HUES64 (cell line): ENCODE results near the gene CAPS.

Experiments used
- H3K27ac ChIP-seq: 2 replicates; pipeline ENCODE4 v1.7.0; 2013; ENCODE audit warnings: low read depth, low read length, inconsistent platforms
- H3K27me3 ChIP-seq: 2 replicates; pipeline ENCODE4 v1.6.1; 2013; ENCODE audit warnings: mild to moderate bottlenecking, low read length; ENCODE audit not compliant: insufficient read depth
- H3K36me3 ChIP-seq: 2 replicates; pipeline ENCODE4 v1.6.1; 2013; ENCODE audit warnings: mild to moderate bottlenecking, low read length; ENCODE audit not compliant: insufficient read depth
- H3K4me1 ChIP-seq: 2 replicates; pipeline ENCODE4 v1.6.1; 2013; ENCODE audit warnings: mild to moderate bottlenecking, low read length, moderate library complexity; ENCODE audit not compliant: insufficient read depth
- H3K4me3 ChIP-seq: 2 replicates; pipeline ENCODE4 v1.5.1; 2013; ENCODE audit warnings: mild to moderate bottlenecking, low read length, moderate library complexity
- H3K9ac ChIP-seq: 2 replicates; pipeline ENCODE4 v1.6.1; 2013; ENCODE audit warnings: mild to moderate bottlenecking, low read depth, low read length
- H3K9me3 ChIP-seq: 2 replicates; pipeline ENCODE4 v1.6.1; 2013; ENCODE audit warnings: low read depth, low read length; ENCODE audit not compliant: insufficient read depth
- WGBS: fragments of 150-250, 120-280 bp; methylation state at CpG from one replicate; pipeline ENCODE4 v1.1.7; 2013; ENCODE audit warnings: missing lambda C conversion rate; 5-methylcytosine and 5-hydroxymethylcytosine counted together

The CAPS gene

DNA sequence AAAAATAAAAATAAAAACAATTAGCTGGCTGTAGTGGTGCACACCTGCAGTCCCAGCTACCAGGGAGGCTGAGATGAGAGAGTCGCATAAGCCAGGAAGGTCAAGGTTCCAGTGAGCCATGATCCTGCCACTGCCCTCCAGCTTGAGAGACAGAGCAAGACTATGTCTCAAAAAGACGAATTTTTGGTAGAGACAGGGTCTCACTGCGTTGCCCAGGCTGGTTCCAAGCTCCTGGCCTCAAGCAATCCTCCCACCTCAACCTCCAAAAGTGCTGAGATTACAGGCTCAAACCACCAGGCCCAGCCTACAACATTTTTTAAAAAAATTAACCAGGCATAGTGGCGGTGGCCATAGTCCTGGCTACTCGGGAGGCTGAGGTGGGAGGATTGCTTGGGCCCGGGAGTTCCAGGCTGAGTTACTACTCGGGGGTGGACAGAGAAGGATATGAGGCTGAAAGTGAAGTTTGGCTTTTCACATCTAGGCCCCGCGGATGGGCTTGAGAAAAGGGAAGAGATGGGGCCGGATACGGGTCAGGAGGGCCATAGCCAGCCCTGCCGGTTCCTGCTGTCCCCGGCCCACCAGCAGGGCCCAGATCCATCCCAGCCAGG is 20.7 kb upstream of the CAPS start:
- H3K4me1 ChIP-seq, result no peaks in the 10 kb centered on the region
- no peak overlapping the region for H3K9ac ChIP-seq
- H3K9me3 ChIP-seq, result no peaks in the 10 kb centered on the region
- no peak overlapping the region for H3K27ac ChIP-seq
- no peak overlapping the region for H3K4me3 ChIP-seq
- WGBS, result 79% methylated on average over 13 of the region's 13 CpGs
- H3K27me3 ChIP-seq, result no peaks in the 10 kb centered on the region
- H3K36me3 ChIP-seq, result peaks cover 22% of the 10 kb centered on the region

DNA sequence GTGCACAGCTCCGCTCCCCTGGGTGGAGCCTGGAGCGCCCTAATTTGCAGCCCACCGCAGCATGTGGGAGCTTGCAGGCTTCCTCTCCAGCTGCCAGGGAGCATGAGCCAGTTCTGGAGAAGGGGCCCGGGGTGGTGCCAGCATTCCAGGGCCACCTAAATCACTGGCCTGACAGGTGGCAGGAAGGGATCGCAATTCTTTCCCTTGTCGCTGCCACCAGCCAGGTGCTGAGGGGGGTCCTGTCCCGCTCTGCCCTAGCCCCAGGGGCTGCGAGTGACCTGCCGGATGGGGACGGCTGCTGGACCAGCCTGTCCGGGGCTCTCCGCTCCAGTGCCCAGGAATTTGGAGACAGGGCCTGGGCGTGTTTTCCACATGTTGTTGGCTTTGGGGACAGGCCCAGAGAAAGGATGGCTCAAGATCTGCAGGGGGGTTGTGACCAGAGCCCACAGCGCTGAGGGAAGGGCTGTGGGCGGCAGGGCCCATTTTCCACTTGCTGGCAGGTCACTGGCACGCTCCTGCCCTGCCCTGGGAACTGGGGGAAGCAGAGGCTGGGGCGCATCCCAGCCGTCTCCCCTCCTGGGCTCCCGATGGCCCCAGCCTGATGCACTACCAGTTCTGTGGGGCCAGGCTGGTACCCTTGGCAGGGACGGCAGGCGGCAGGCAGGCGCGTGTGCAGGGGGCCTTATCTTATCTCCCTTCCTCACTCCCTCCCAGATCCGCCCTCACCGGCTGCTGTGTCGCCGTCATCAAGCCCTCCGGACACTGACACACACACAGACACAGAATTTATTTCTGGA is 19.9 kb upstream of the CAPS start:
- H3K4me1 ChIP-seq, result no peaks in the 10 kb centered on the region
- 88% methylated on average over 28 of the region's 28 CpGs for WGBS

DNA sequence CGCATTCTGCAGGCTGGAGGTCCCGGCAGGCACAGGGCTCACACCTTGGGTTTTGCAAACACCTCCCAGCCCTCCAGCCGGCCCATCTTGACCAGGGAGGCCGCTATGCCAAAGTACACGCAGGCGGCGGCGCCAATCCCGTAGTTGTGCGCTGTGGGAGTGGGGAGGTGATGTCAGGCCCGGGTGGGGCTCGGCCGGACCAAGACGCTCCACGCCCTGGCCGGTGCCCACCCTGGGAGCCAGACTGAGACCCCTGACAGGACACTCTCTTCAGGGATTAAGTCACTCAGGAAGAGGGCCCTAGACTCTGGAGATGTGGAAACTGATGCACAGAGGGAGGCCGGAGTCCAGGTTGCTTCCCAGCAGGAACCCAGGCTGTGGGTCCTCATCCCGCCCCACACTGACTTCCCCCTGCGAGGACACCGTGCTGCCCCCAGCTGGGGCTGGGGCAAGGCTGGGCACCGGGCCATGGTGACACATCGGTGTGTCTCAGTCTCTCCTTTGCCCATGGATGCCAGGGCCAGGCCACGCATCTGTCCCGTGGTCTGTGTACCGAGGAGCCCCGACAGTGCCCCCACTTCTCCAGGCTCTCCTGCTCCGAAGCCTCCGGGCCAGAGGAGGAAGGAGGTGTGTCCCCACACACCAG is 19.2 kb upstream of the CAPS start:
- no peak overlapping the region for H3K9ac ChIP-seq
- H3K27me3 ChIP-seq, result no peaks in the 10 kb centered on the region
- no peak overlapping the region for H3K27ac ChIP-seq
- no peaks in the 10 kb centered on the region for H3K4me1 ChIP-seq
- H3K36me3 ChIP-seq, result peaks cover 22% of the 10 kb centered on the region
- WGBS, result 96% methylated on average over 28 of the region's 28 CpGs
- H3K4me3 ChIP-seq, result no peak overlapping the region
- H3K9me3 ChIP-seq, result no peaks in the 10 kb centered on the region

More for the DNA sequence above, 19.9 kb upstream of the CAPS start:
- Histone ChIP-seq H3K9ac (no peak overlapping the region), H3K27ac (no peak overlapping the region), H3K9me3 (no peaks in the 10 kb centered on the region), H3K4me3 (no peak overlapping the region), H3K27me3 (no peaks in the 10 kb centered on the region), H3K36me3 (peaks cover 22% of the 10 kb centered on the region)

DNA sequence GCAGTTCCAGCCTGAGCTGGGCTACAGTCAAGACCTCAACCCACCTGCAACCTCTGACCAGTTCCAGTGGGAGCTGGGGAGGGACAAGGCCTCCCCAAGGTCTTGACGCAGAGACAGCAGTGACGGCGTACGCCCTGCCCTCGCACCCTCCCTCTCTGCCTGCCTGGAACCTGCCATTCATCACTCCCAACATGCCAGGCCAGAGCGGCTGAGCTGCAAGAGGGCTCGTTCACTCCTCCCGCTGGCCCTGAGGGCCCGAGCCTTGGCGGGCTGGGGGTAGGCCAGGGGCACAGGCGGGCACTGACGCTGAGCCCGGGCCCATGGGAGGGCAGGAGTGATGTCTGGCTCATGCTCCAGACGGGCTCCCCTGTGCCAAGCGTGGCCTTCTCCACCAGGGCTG is 18.6 kb upstream of the CAPS start:
- H3K9me3 ChIP-seq, result no peaks in the 10 kb centered on the region
- H3K9ac ChIP-seq, result no peak overlapping the region
- 86% methylated on average over 15 of the region's 15 CpGs for WGBS
- H3K27ac ChIP-seq, result no peak overlapping the region
- H3K4me3 ChIP-seq, result no peak overlapping the region
- no peaks in the 10 kb centered on the region for H3K27me3 ChIP-seq
- no peaks in the 10 kb centered on the region for H3K4me1 ChIP-seq
- peaks cover 28% of the 10 kb centered on the region for H3K36me3 ChIP-seq

DNA sequence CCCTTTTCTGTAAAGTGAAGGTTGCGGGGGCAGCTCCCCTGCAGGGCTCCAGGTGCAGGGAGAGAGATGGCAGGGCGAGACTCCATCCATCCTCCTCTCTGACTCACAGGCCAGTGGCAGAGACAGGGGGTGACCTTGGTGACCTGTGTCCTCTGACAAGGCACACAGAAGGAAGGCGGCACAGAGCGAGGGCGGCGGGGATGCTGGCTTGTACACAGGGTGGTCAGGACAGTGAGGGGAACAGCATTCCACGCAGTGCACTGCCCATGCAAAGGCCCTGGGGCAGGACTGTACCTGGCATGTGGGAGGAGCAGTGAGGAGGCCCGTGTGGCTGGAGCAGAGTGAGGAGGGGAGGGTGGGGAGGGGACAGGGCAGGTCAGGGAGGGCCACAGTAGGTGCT is 18.2 kb upstream of the CAPS start:
- 90% methylated on average over 8 of the region's 8 CpGs for WGBS
- Histone ChIP-seq H3K9me3 (no peaks in the 10 kb centered on the region), H3K36me3 (peaks cover 31% of the 10 kb centered on the region), H3K9ac (no peak overlapping the region), H3K4me1 (no peaks in the 10 kb centered on the region), H3K27ac (no peak overlapping the region), H3K4me3 (no peak overlapping the region), H3K27me3 (no peaks in the 10 kb centered on the region)

DNA sequence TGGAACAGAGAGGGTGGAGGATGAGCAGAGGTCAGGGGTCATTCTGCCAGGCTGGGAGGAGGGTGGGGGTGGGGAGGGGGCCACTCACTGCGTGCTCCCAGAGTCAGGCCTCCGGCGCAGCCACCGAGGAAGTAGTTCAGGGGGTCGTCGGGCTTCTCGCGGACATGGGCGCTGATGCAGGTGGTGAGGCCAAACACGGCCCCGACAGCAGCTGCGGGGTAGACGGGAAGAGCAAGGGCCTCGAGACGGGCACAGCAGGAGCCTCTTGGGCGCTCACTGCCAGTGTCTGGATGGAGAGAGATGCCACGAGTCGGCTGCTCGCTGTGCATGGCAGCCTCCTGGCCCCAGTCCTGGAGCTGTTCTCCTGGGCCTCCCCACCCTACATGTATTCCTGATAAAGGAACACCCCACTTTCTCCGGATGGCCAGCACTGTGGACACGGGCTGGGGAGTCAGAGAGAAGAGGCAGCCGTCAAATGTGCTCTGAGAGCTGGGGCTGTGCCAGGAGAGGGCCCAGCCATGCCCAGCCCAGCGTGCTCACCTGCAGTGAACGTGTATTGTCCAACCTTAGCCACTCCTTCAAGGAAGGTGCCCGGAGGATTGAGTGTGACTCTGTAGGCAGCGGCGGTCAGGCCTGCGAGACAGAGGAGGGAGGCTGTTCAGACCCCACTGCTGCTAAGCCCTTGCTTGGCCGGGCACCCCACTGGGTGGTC is 17.5 kb upstream of the CAPS start:
- Histone ChIP-seq H3K27ac (no peak overlapping the region), H3K36me3 (peaks cover 36% of the 10 kb centered on the region), H3K9ac (no peak overlapping the region)

DNA sequence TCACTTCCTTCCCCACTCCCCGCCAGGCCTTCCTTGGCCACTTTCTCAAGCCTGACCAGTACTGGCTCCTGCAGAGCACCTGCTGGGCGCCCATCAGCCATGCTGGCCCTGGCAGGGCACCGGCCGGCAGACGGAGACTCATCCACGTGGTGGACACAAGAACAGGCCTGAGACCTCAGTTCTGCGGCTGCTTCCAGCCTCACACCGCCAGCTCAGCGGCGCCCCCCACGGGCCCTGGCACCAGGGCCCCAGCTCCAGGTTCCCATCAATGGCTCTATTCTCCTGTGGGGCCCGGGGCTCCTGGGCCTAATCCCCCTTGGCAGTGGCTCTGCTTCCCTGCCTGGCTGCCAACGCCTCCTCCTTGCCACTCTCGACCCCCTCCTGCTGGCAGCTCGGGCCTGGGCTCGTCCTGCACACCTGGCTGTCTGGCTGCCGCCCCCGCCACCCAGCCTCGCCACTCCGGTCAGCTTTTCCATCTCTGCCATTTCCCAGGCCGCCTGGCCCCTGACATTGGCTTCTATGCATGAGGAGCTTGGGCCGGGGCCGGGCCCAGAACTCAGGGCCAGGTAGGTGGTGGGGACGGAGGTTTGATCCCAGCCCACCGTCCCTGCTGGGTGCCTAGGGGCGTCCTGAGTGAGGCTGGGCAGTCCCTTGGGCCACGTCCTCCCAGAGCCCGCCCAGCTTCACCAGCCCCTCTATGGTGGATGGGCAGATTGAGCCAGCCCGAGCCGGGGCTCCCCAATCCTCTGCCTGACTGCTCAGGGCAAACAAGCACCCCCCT is 16.7 kb upstream of the CAPS start:
- Histone ChIP-seq H3K9me3 (no peaks in the 10 kb centered on the region), H3K27me3 (no peaks in the 10 kb centered on the region), H3K9ac (no peak overlapping the region), H3K4me1 (no peaks in the 10 kb centered on the region), H3K36me3 (peaks cover 36% of the 10 kb centered on the region), H3K4me3 (no peak overlapping the region), H3K27ac (no peak overlapping the region)
- WGBS, result 92% methylated on average over 30 of the region's 30 CpGs

More for the DNA sequence above, 17.5 kb upstream of the CAPS start:
- no peak overlapping the region for H3K4me3 ChIP-seq
- H3K9me3 ChIP-seq, result no peaks in the 10 kb centered on the region
- no peaks in the 10 kb centered on the region for H3K4me1 ChIP-seq
- 94% methylated on average over 29 of the region's 29 CpGs for WGBS
- no peaks in the 10 kb centered on the region for H3K27me3 ChIP-seq

DNA sequence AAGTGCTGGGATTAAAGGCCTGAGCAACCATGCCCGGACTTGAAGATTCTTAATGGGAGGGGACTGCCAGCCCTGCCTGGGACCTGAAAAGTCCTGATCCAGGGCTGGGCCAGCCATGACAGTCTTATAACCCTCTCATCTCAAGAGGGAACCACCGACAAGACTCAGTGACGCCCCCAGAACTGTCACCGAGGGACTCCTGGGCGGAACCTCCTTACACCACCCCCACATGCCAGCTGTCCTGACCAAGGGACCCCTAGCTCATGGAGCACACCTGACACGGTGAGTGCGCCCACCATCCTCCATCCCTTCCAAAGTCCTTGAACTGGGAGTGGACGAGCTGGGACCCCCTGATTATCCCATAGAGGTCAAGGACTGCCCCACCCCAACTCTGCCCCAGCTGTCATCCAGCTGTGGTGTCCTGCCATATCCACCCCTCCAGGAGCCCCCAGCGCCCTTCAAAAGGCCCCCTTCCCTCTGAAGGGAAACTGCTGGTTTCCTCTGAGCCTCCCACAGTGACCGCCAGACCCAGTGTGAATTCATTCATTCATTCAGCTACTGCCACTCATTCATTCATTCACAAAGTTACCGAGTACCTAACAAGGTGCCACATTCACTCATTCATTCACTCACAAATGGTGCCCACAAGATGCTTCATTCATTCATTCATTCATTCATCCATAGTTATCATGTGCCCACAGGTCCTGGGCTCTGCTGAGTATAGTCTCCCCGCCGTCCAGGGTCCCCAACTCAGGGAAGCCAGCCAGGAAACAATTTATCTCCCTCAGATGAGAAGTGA is 14.1 kb upstream of the CAPS start:
- Histone ChIP-seq H3K27ac (no peak overlapping the region), H3K4me3 (no peak overlapping the region), H3K36me3 (peaks cover 33% of the 10 kb centered on the region), H3K27me3 (no peaks in the 10 kb centered on the region), H3K9ac (no peak overlapping the region), H3K9me3 (no peaks in the 10 kb centered on the region), H3K4me1 (no peaks in the 10 kb centered on the region)
- 97% methylated on average over 13 of the region's 13 CpGs for WGBS

DNA sequence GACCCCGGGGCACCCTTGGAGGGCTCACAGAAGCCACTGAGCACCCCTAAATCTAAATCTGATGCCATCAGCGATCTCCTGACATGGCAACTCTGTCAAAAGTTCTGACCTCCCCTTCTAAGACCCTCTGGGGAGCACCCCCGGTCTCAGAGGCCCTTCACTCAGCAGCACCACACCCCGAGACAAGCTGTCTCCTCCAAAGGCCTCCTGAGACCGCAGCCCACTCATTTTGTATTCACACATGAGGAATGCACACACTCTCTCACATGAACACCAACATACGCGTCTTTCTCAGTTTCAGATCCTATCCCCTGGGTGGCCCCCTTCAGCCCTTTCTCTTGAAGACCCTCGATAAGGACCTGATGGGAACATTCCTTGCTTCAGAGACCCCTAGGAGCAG is 13.1 kb upstream of the CAPS start:
- H3K9me3 ChIP-seq, result no peaks in the 10 kb centered on the region
- peaks cover 23% of the 10 kb centered on the region for H3K36me3 ChIP-seq
- H3K9ac ChIP-seq, result no peak overlapping the region
- H3K4me1 ChIP-seq, result no peaks in the 10 kb centered on the region
- 97% methylated on average over 8 of the region's 8 CpGs for WGBS
- no peak overlapping the region for H3K4me3 ChIP-seq
- H3K27me3 ChIP-seq, result no peaks in the 10 kb centered on the region
- no peak overlapping the region for H3K27ac ChIP-seq

DNA sequence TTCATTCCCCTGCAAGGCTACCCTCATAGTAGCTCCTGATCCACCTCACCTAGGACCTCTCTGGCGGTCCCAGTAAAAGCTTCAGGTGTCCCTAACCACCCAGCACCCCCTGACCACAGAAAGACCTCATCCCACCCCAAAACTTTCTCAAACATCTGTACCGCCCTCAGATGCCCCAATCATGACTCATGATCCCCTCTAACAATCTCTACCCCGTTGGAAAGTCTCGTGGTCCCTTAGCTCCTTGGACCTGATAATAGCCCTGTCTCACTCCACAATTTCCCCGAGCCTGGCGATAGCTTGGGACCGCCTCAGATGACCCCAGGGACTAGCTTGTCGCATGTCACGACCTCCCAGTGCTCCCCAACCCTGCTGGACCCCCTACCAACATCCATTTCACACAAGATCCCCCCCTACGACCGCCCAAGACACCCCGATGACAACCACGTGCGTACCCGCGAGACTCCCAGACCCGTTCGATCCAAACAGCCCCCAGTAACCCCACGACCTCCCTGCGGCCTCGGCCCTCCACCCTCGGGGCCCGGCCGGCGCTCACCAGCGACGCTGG is 10.9 kb upstream of the CAPS start:
- Histone ChIP-seq H3K9me3 (no peaks in the 10 kb centered on the region), H3K36me3 (peaks cover 14% of the 10 kb centered on the region), H3K4me3 (peak overlapping the region; percentile 97), H3K27me3 (no peaks in the 10 kb centered on the region), H3K9ac (peak overlapping the region; percentile 99), H3K27ac (peak overlapping the region; percentile 98), H3K4me1 (no peaks in the 10 kb centered on the region)
- under 1% methylated on average over 27 of the region's 27 CpGs for WGBS
